GM21717 (cell line): ENCODE results near the gene CHST2.
A peak's percentile ranks its signal among the peaks of the same experiment; 100 is the strongest.

Experiments used
- ATAC-seq: cut with Tn5 transposase; IDR thresholded peaks from one replicate; pipeline ENCODE4 v1.9.1; 2021; ENCODE audit warnings: mild to moderate bottlenecking, moderate library complexity; ENCODE audit not compliant: unreplicated experiment

CHST2 gene

GRCh38 chr3:143128227-143128955 lies 8.8 kb downstream of the CHST2 start:
- ATAC-seq, result no peak

- no peak for ATAC-seq
Observed at GRCh38 chr3:143132246-143132980, 12.8 kb downstream of the CHST2 start.

GRCh38 chr3:143134471-143134870 lies 14.9 kb downstream of the CHST2 start:
- no peak for ATAC-seq

- ATAC-seq, result no peak
Observed at GRCh38 chr3:143135150-143135549, 15.6 kb downstream of the CHST2 start.

- no peak for ATAC-seq
Observed at GRCh38 chr3:143137435-143138036, 18.0 kb downstream of the CHST2 start.

GRCh38 chr3:143138953-143139352 lies 19.4 kb downstream of the CHST2 start:
- no peak for ATAC-seq

- ATAC-seq, result no peak
Observed at GRCh38 chr3:143139762-143140161, 20.2 kb downstream of the CHST2 start.

- ATAC-seq, result no peak
Observed at GRCh38 chr3:143140550-143140949, 21.0 kb downstream of the CHST2 start.

GRCh38 chr3:143142354-143142753 lies 22.8 kb downstream of the CHST2 start:
- no peak for ATAC-seq

- no peak for ATAC-seq
Observed at GRCh38 chr3:143145906-143146305, 26.3 kb downstream of the CHST2 start.

GRCh38 chr3:143146486-143147274 lies 27.1 kb downstream of the CHST2 start:
- no peak for ATAC-seq

- ATAC-seq, result no peak
Observed at GRCh38 chr3:143147707-143148106, 28.1 kb downstream of the CHST2 start.

- no peak for ATAC-seq
Observed at GRCh38 chr3:143150071-143150470, 30.5 kb downstream of the CHST2 start.

GRCh38 chr3:143151004-143151731 lies 31.6 kb downstream of the CHST2 start:
- no peak for ATAC-seq

- ATAC-seq, result no peak
Observed at GRCh38 chr3:143152043-143152442, 32.5 kb downstream of the CHST2 start.

GRCh38 chr3:143155756-143156155 lies 36.2 kb downstream of the CHST2 start:
- no peak for ATAC-seq

GRCh38 chr3:143158014-143158988 lies 38.7 kb downstream of the CHST2 start:
- ATAC-seq, result peak; percentile 93

GRCh38 chr3:143160437-143160836 lies 40.9 kb downstream of the CHST2 start:
- ATAC-seq, result no peak

- ATAC-seq, result no peak
Observed at GRCh38 chr3:143163562-143164100, 44.1 kb downstream of the CHST2 start.
